Measurements from ENCODE around the gene ULK4.

GRCh38 chr3:41265823-41266273 lies 696.1 kb downstream of the ULK4 start:
- TF ChIP-seq CTCF (IDR thresholded peaks at IDR 0.05) (no peak), TCF7L2 (IDR thresholded peaks at IDR 0.05; ENCODE audit: low read depth, low read length) (no peak), POLR2AphosphoS5 (IDR thresholded peaks at IDR 0.05; ENCODE audit: low read depth, low read length) (no peak), SIN3A (IDR thresholded peaks at IDR 0.05; ENCODE audit: borderline replicate concordance, insufficient read depth, low read depth, low read length) (no peak)
